Right atrium auricular region (tissue), 2 donors: Measurements from ENCODE around the gene SEMA4D. TPM values are rescaled to one million over a fixed set of nuclear protein-coding genes. Genes with fewer than 3 reads are reported as not detected.
"Not testable (repeated sequence)": the region's sequence is repeated elsewhere in the genome, so short reads cannot be mapped to it uniquely, and the experiment has no call there.

Experiments
- DNase-seq: peaks from one replicate; pipeline ENCODE4 v3.0.0-alpha.2; 2019; ENCODE audit warnings: low spot score
- H3K27ac ChIP-seq, 2 donors: fragments of 200-600 bp; sonication (generic); 1 replicate in 1 of 2; 2 replicates in 1 of 2; pipeline ENCODE4 v1.5.1; 2016 to 2019
- H3K27me3 ChIP-seq, 2 donors: fragments of 200-600 bp; sonication (generic); one replicate each; pipeline versions ENCODE4 v1.5.1 to v1.6.0; 2017 to 2019
- H3K36me3 ChIP-seq: fragments of 200-600 bp; sonication (generic); one replicate; pipeline ENCODE4 v1.5.1; 2016
- H3K4me1 ChIP-seq, 2 donors: fragments of 200-600 bp; sonication (generic); one replicate each; pipeline versions ENCODE4 v1.5.1 to v1.6.0; 2017 to 2019
- H3K4me3 ChIP-seq, 2 donors: fragments of 200-600 bp; sonication (generic); 1 replicate in 1 of 2; 2 replicates in 1 of 2; pipeline ENCODE4 v1.5.1; 2017 to 2019; ENCODE audit warnings: mild to moderate bottlenecking in 1 of 2, moderate library complexity in 1 of 2
- H3K9me3 ChIP-seq, 2 donors: fragments of 200-600 bp; sonication (generic); one replicate each; pipeline ENCODE4 v1.5.1; 2019
- CTCF ChIP-seq, 2 donors: fragments of 200-600 bp; sonication (generic); IDR thresholded peaks; one replicate each; pipeline ENCODE4 v1.5.1; 2019; ENCODE audit warnings: antibody characterized with exemption in 2 of 2
- total RNA-seq, 2 donors: library from RNA; depleted of rRNA; stranded (reverse); fragments of >200 nt; gene quantifications; one replicate each; pipeline ENCODE4 v1.1.0, GENCODE V29; 2016

The SEMA4D gene
- total RNA-seq, 2 donors from 2014 or later: 14.6 to 22.1 TPM

GRCh38 chr9:89350988-89351557 is 146.8 kb downstream of the SEMA4D start:
- no peaks in the 10 kb centered on the region for H3K27me3 ChIP-seq
- H3K4me1 ChIP-seq: peaks cover 0 to 33% of the 10 kb centered on the region in 2 donors
- peak overlapping the region in 1 of 2 donors; percentile 27 for H3K27ac ChIP-seq
- H3K36me3 ChIP-seq: peaks cover 80% of the 10 kb centered on the region
- H3K9me3 ChIP-seq: no peaks in the 10 kb centered on the region
- no peak overlapping the region for H3K4me3 ChIP-seq
- DNase-seq: no peak
- no peak for TF ChIP-seq CTCF (IDR thresholded peaks at IDR 0.05)

GRCh38 chr9:89349607-89350006 is 148.3 kb downstream of the SEMA4D start:
- DNase-seq: no peak
- H3K36me3 ChIP-seq: peaks cover 82% of the 10 kb centered on the region
- no peak for TF ChIP-seq CTCF (IDR thresholded peaks at IDR 0.05)

GRCh38 chr9:89347651-89348050 is 150.3 kb downstream of the SEMA4D start:
- H3K27me3 ChIP-seq: no peaks in the 10 kb centered on the region
- peaks cover 0 to 14% of the 10 kb centered on the region in 2 donors for H3K4me1 ChIP-seq
- no peak overlapping the region for H3K4me3 ChIP-seq
- no peaks in the 10 kb centered on the region for H3K9me3 ChIP-seq
- H3K27ac ChIP-seq: no peak overlapping the region
- H3K36me3 ChIP-seq: peaks cover 87% of the 10 kb centered on the region
- TF ChIP-seq CTCF (IDR thresholded peaks at IDR 0.05): no peak
- no peak for DNase-seq

More at GRCh38 chr9:89349607-89350006, 148.3 kb downstream of the SEMA4D start:
- H3K9me3 ChIP-seq: no peaks in the 10 kb centered on the region
- H3K4me3 ChIP-seq: no peak overlapping the region
- H3K27ac ChIP-seq: no peak overlapping the region
- H3K27me3 ChIP-seq: no peaks in the 10 kb centered on the region
- H3K4me1 ChIP-seq: peaks cover 0 to 33% of the 10 kb centered on the region in 2 donors

- TF ChIP-seq CTCF (IDR thresholded peaks at IDR 0.05): no peak
- H3K4me1 ChIP-seq: peaks cover 0 to 6% of the 10 kb centered on the region in 2 donors
- no peaks in the 10 kb centered on the region for H3K9me3 ChIP-seq
- no peaks in the 10 kb centered on the region for H3K27me3 ChIP-seq
- DNase-seq: no peak
- no peak overlapping the region for H3K27ac ChIP-seq
- H3K4me3 ChIP-seq: no peak overlapping the region
- H3K36me3 ChIP-seq: peaks cover 96% of the 10 kb centered on the region
These were observed 151.2 kb downstream of the SEMA4D start for GRCh38 chr9:89346696-89347095.

GRCh38 chr9:89345476-89345875 is 152.4 kb downstream of the SEMA4D start:
- H3K36me3 ChIP-seq: peaks cover 90% of the 10 kb centered on the region
- TF ChIP-seq CTCF (IDR thresholded peaks at IDR 0.05): no peak
- no peaks in the 10 kb centered on the region for H3K27me3 ChIP-seq
- no peak overlapping the region for H3K27ac ChIP-seq
- no peak for DNase-seq
- H3K4me3 ChIP-seq: no peak overlapping the region
- H3K4me1 ChIP-seq: no peaks in the 10 kb centered on the region
- H3K9me3 ChIP-seq: no peaks in the 10 kb centered on the region

- H3K27me3 ChIP-seq, H3K27ac ChIP-seq, H3K4me1 ChIP-seq, H3K9me3 ChIP-seq, H3K4me3 ChIP-seq, DNase-seq: not testable (repeated sequence)
- H3K36me3 ChIP-seq: peaks cover 92% of the 10 kb centered on the region
These were observed 154.1 kb downstream of the SEMA4D start for GRCh38 chr9:89343812-89344211.
